Endodermal cell (in vitro differentiated cells): Measurements from ENCODE around the gene A2ML1. TPM values are rescaled to one million over a fixed set of nuclear protein-coding genes. Genes with fewer than 3 reads are reported as not detected.

Experiments
- DNase-seq: peaks from one replicate; pipeline ENCODE4 v3.0.0-alpha.2; 2017
- H3K27ac ChIP-seq: 2 replicates; pipeline ENCODE4 v1.5.1; 2013; ENCODE audit warnings: mild to moderate bottlenecking, low read depth, low read length, moderate library complexity
- H3K27me3 ChIP-seq: 2 replicates; pipeline ENCODE4 v1.6.1; 2013; ENCODE audit warnings: mild to moderate bottlenecking, low read length, moderate library complexity; ENCODE audit not compliant: insufficient read depth, control insufficient read depth, poor library complexity, severe bottlenecking
- H3K36me3 ChIP-seq: 2 replicates; pipeline ENCODE4 v1.7.0; 2013; ENCODE audit warnings: mild to moderate bottlenecking, low read length, moderate library complexity; ENCODE audit not compliant: control insufficient read depth, insufficient read depth
- H3K4me1 ChIP-seq: one replicate; pipeline ENCODE4 v1.7.0; 2013; ENCODE audit warnings: low read length; ENCODE audit not compliant: control insufficient read depth, insufficient read depth
- H3K4me3 ChIP-seq: 2 replicates; pipeline ENCODE4 v1.5.1; 2013; ENCODE audit warnings: mild to moderate bottlenecking, low read length, moderate library complexity
- H3K9ac ChIP-seq: 2 replicates; pipeline ENCODE4 v1.6.1; 2013; ENCODE audit warnings: mild to moderate bottlenecking, low read length, moderate library complexity; ENCODE audit not compliant: poor library complexity, severe bottlenecking; ENCODE audit errors: extremely low read depth
- H3K9me3 ChIP-seq: 2 replicates; pipeline ENCODE4 v1.6.1; 2013; ENCODE audit warnings: mild to moderate bottlenecking, low read length, moderate library complexity; ENCODE audit not compliant: control insufficient read depth
- H3K27ac Mint-ChIP-seq: 2 replicates; pipeline ENCODE4 v1.8.0; 2020; ENCODE audit warnings: mixed read lengths
- H3K27me3 Mint-ChIP-seq: 2 replicates; pipeline ENCODE4 v1.8.0; 2021; ENCODE audit warnings: mild to moderate bottlenecking, mixed read lengths; ENCODE audit not compliant: insufficient read depth
- H3K36me3 Mint-ChIP-seq: 2 replicates; pipeline ENCODE4 v1.8.0; 2020; ENCODE audit warnings: low read depth, mixed read lengths
- H3K4me1 Mint-ChIP-seq: 2 replicates; pipeline ENCODE4 v1.8.0; 2020; ENCODE audit warnings: mixed read lengths
- H3K4me3 Mint-ChIP-seq: 2 replicates; pipeline ENCODE4 v1.8.0; 2020; ENCODE audit warnings: mild to moderate bottlenecking, moderate library complexity, mixed read lengths
- H3K9me3 Mint-ChIP-seq: 2 replicates; pipeline ENCODE4 v1.8.0; 2020; ENCODE audit warnings: mild to moderate bottlenecking, mixed read lengths
- WGBS, 2 experiments: methylation state at CpG; one replicate each; pipeline versions ENCODE4 v1.1.5 to v1.1.7; 2013; ENCODE audit warnings: missing lambda C conversion rate in 2 of 2, mixed read lengths in 1 of 2; ENCODE audit not compliant: insufficient coverage in 1 of 2, insufficient read length in 1 of 2; 5-methylcytosine and 5-hydroxymethylcytosine counted together
- total RNA-seq, 2 donors: library from RNA; stranded (reverse); fragmentation: NEBNext Ultra II Directional in 1 of 2; extraction: Animal tissue kit (Norgen Biotek cat#: 25700) in 1 of 2; gene quantifications; 2 replicates in 1 of 2; 3 replicates in 1 of 2; pipeline ENCODE4 v1.2.1, GENCODE V29; 2021
- TF ChIP-seq, protein P1 (sequence below): fragments of 200-600 bp; sonication (generic); conservative IDR thresholded peaks from 2 replicates; pipeline ENCODE4 v1.5.0; 2021; ENCODE audit warnings: antibody characterized with exemption, mild to moderate bottlenecking

The A2ML1 gene
- total RNA-seq, 2 donors from 2014 or later, result 7.1 to 11.6 TPM

DNA sequence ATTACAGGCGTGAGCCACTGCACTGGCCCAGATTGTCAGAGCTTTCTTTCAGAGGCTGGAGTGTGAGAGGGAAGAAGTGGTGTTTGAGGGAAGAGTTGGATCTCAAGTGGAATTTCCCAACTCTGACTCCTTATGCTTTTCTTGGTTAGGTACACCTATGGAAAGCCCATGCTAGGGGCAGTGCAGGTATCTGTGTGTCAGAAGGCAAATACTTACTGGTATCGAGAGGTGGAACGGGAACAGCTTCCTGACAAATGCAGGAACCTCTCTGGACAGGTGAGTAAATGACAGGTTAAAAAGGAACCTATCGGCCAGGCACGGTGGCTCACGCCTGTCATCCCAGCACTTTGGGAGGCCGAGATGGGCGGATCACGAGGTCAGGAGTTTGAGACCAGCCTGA, 14.9 kb downstream of the A2ML1 start:
- no peak overlapping the region for H3K27ac Mint-ChIP-seq

DNA sequence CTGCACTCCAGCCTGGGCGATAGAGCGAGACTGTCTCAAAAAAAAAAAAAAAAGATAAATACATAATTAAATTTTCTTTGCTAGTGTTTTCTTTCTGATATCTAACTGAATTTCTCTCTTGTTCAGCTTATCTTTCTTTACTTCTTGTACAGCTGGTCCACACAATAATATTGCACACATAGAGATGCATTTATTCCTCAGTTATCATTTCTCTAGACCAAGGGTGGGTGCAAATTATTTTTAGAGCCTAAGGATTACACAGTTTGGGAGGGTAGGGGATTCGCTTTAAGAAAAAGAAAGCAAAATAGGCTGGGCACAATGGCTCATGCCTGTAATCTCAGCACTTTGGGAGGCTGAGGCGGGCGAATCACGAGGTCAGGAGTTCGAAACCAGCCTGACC, 17.9 kb downstream of the A2ML1 start:
- Mint-ChIP-seq H3K9me3 (no peaks in the 10 kb centered on the region), H3K27me3 (no peaks in the 10 kb centered on the region), H3K36me3 (peaks cover 5% of the 10 kb centered on the region), H3K27ac (no peak overlapping the region), H3K4me1 (no peaks in the 10 kb centered on the region), H3K4me3 (no peak overlapping the region)
- H3K27me3 ChIP-seq, result no peaks in the 10 kb centered on the region
- WGBS, 2 experiments, result 95% methylated on average over 3 to 5 of the region's 7 CpGs
- DNase-seq, result no peak
- H3K27ac ChIP-seq, result no peak overlapping the region
- no peaks in the 10 kb centered on the region for H3K9me3 ChIP-seq
- H3K9ac ChIP-seq, result no peak overlapping the region
- peaks cover 11% of the 10 kb centered on the region for H3K36me3 ChIP-seq
- TF ChIP-seq, protein P1, sequence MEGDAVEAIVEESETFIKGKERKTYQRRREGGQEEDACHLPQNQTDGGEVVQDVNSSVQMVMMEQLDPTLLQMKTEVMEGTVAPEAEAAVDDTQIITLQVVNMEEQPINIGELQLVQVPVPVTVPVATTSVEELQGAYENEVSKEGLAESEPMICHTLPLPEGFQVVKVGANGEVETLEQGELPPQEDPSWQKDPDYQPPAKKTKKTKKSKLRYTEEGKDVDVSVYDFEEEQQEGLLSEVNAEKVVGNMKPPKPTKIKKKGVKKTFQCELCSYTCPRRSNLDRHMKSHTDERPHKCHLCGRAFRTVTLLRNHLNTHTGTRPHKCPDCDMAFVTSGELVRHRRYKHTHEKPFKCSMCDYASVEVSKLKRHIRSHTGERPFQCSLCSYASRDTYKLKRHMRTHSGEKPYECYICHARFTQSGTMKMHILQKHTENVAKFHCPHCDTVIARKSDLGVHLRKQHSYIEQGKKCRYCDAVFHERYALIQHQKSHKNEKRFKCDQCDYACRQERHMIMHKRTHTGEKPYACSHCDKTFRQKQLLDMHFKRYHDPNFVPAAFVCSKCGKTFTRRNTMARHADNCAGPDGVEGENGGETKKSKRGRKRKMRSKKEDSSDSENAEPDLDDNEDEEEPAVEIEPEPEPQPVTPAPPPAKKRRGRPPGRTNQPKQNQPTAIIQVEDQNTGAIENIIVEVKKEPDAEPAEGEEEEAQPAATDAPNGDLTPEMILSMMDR, result no peak
- no peak overlapping the region for H3K4me3 ChIP-seq
- no peaks in the 10 kb centered on the region for H3K4me1 ChIP-seq

More for the DNA sequence above, 14.9 kb downstream of the A2ML1 start:
- Mint-ChIP-seq H3K9me3 (no peaks in the 10 kb centered on the region), H3K4me1 (peaks cover 21% of the 10 kb centered on the region), H3K4me3 (no peak overlapping the region), H3K27me3 (no peaks in the 10 kb centered on the region), H3K36me3 (no peaks in the 10 kb centered on the region)
- no peak overlapping the region for H3K27ac ChIP-seq
- no peak for DNase-seq
- no peaks in the 10 kb centered on the region for H3K4me1 ChIP-seq
- no peaks in the 10 kb centered on the region for H3K9me3 ChIP-seq
- 92 to 94% methylated on average over 8 to 9 of the region's 9 CpGs for WGBS, 2 experiments
- TF ChIP-seq, protein P1, result no peak
- H3K4me3 ChIP-seq, result no peak overlapping the region
- no peak overlapping the region for H3K9ac ChIP-seq
- H3K36me3 ChIP-seq, result peaks cover 3% of the 10 kb centered on the region
- no peaks in the 10 kb centered on the region for H3K27me3 ChIP-seq

DNA sequence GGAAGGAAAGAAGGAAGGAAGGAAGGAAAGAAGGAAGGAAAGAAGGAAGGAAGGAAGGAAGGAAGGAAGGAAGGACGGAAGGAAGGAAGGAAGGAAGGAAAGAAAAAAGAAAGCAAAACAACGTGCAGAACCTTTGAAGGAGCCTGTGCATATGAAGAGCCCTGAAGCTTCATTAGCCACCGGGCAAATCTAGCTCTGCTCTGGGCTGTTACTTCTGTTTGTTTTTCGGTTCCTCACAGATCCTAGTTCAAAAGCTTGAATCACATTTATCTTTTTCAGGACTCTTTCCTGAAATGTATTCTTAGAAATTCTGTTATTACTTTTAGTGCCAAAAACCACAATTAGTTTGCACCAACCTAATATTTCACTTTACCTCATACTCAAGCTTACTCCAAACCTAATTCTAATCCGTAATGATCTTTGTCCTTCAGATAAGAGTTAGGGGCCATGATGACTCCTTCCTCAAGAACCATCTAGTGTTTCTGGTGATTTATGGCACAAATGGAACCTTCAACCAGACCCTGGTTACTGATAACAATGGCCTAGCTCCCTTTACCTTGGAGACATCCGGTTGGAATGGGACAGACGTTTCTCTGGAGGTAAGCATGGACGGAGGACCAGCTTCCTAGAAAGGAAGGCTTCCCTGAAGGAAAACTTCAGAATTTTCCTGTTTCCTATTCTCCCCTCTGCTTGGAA, 18.7 kb downstream of the A2ML1 start:
- no peaks in the 10 kb centered on the region for H3K4me1 Mint-ChIP-seq
- Histone ChIP-seq H3K4me1 (no peaks in the 10 kb centered on the region), H3K9ac (no peak overlapping the region), H3K4me3 (no peak overlapping the region), H3K27ac (no peak overlapping the region), H3K9me3 (no peaks in the 10 kb centered on the region), H3K36me3 (peaks cover 11% of the 10 kb centered on the region), H3K27me3 (no peaks in the 10 kb centered on the region)
- no peak for DNase-seq
- TF ChIP-seq, protein P1, result no peak
- no peaks in the 10 kb centered on the region for H3K27me3 Mint-ChIP-seq
- no peaks in the 10 kb centered on the region for H3K9me3 Mint-ChIP-seq
- no peak overlapping the region for H3K27ac Mint-ChIP-seq
- no peak overlapping the region for H3K4me3 Mint-ChIP-seq
- peaks cover 5% of the 10 kb centered on the region for H3K36me3 Mint-ChIP-seq
- WGBS, 2 experiments, result 89 to 92% methylated on average over 7 of the region's 8 CpGs
